ENCODE results near the gene RNGTT.

DNA sequence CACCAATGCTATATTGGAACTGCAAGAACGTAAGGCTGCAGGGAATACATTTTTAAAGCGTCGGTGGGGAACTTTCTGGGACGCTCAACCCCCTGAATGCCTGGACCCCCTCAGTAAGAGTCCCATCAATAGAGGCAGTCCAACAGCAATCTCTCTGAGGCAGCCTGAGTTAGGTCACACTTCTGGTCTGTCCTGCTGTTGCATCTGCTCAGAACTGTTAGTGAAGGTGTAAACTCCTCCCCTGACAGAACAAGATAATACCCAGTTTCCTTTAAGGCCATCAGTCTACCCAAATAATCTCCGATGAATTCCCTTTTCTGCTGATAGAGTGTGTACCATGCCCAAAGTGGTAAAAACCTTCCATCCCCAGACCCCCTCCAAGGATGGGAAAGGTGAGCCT, 1.1 kb upstream of the RNGTT start:
- TF ChIP-seq TAF1 (IDR thresholded peaks at IDR 0.05; ENCODE audit: borderline replicate concordance, low read depth, low read length) (no peak), POLR2AphosphoS5 (IDR thresholded peaks at IDR 0.05; ENCODE audit: low read depth, low read length) (no peak), POLR2A (IDR thresholded peaks at IDR 0.05; ENCODE audit: low read depth, low read length) (no peak)
